NCI-H1417 (cell line): Measurements from ENCODE around the gene ASAP3.
A peak's percentile ranks its signal among the peaks of the same experiment; 100 is the strongest.

ENCODE experiments used
- DNase-seq, 3 experiments: peaks; one replicate each; lab custom pipeline; 2025; lab: John Stamatoyannopoulos, UW

The ASAP3 gene

GRCh38 chr1:23423415-23424292 lies 60.3 kb downstream of the ASAP3 start:
- no peak for DNase-seq

- no peak for DNase-seq
Observed at GRCh38 chr1:23422941-23423340, 61.0 kb downstream of the ASAP3 start.

- no peak for DNase-seq
Observed at GRCh38 chr1:23422241-23422877, 61.6 kb downstream of the ASAP3 start.

GRCh38 chr1:23421753-23422240 lies 62.2 kb downstream of the ASAP3 start:
- no peak for DNase-seq

GRCh38 chr1:23421343-23421742 lies 62.6 kb downstream of the ASAP3 start:
- DNase-seq = no peak

GRCh38 chr1:23420778-23421177 lies 63.2 kb downstream of the ASAP3 start:
- no peak for DNase-seq

GRCh38 chr1:23419180-23419579 lies 64.8 kb downstream of the ASAP3 start:
- no peak for DNase-seq

- DNase-seq = peak in 1 of 3 experiments; percentile 24
Observed at GRCh38 chr1:23417570-23417969, 66.4 kb downstream of the ASAP3 start.

- DNase-seq = no peak
Observed at GRCh38 chr1:23416964-23417363, 67.0 kb downstream of the ASAP3 start.

- DNase-seq = no peak
Observed at GRCh38 chr1:23408797-23409290, 75.1 kb downstream of the ASAP3 start.

- no peak for DNase-seq
Observed at GRCh38 chr1:23407016-23407630, 76.9 kb downstream of the ASAP3 start.

- no peak for DNase-seq
Observed at GRCh38 chr1:23405946-23406345, 78.0 kb downstream of the ASAP3 start.

GRCh38 chr1:23403735-23404486 lies 80.1 kb downstream of the ASAP3 start:
- DNase-seq = peak; percentile 78 to 92 (median 89)

GRCh38 chr1:23403355-23403734 lies 80.6 kb downstream of the ASAP3 start:
- DNase-seq = no peak

GRCh38 chr1:23403038-23403336 lies 81.0 kb downstream of the ASAP3 start:
- DNase-seq = no peak

- DNase-seq = no peak
Observed at GRCh38 chr1:23402286-23403037, 81.5 kb downstream of the ASAP3 start.

GRCh38 chr1:23401313-23401712 lies 82.7 kb downstream of the ASAP3 start:
- DNase-seq = no peak

GRCh38 chr1:23400324-23401114 lies 83.5 kb downstream of the ASAP3 start:
- DNase-seq = no peak

- no peak for DNase-seq
Observed at GRCh38 chr1:23399229-23399628, 84.8 kb downstream of the ASAP3 start.

- DNase-seq = no peak
Observed at GRCh38 chr1:23397908-23398307, 86.1 kb downstream of the ASAP3 start.

GRCh38 chr1:23396380-23396779 lies 87.6 kb downstream of the ASAP3 start:
- no peak for DNase-seq
